HCT116 (cell line): ENCODE measurements around the gene ETNK2.

ENCODE experiments used
- CBX3 ChIP-seq: IDR thresholded peaks from 2 replicates; pipeline ENCODE4 v1.6.1; 2012; ENCODE audit warnings: low read depth
- CEBPB ChIP-seq: IDR thresholded peaks from 2 replicates; pipeline ENCODE4 v1.6.1; 2012; ENCODE audit warnings: low read depth
- ELF1 ChIP-seq: IDR thresholded peaks from 2 replicates; pipeline ENCODE4 v1.6.1; 2012; ENCODE audit warnings: low read depth, borderline replicate concordance
- EZH2 ChIP-seq: fragments of 200-600 bp; sonication (generic); IDR thresholded peaks from 2 replicates; pipeline ENCODE4 v1.6.1; 2017; ENCODE audit warnings: antibody characterized with exemption, mixed run types
- JUND ChIP-seq: IDR thresholded peaks from 2 replicates; pipeline ENCODE4 v1.6.1; 2012
- POLR2A ChIP-seq: IDR thresholded peaks from 2 replicates; pipeline ENCODE4 v1.7.0; 2011; ENCODE audit warnings: borderline replicate concordance; ENCODE audit not compliant: insufficient read depth, insufficient read length; ENCODE audit errors: extremely low read depth
- POLR2AphosphoS5 ChIP-seq: IDR thresholded peaks from 2 replicates; pipeline ENCODE4 v1.6.1; 2011; ENCODE audit warnings: mild to moderate bottlenecking, low read depth, low read length, moderate library complexity
- REST ChIP-seq: IDR thresholded peaks from 2 replicates; pipeline ENCODE4 v1.6.1; 2012; ENCODE audit warnings: low read depth
- TCF7L2 ChIP-seq: IDR thresholded peaks from 2 replicates; pipeline ENCODE4 v1.7.0; 2011; ENCODE audit warnings: borderline replicate concordance, inconsistent platforms; ENCODE audit not compliant: insufficient read depth, insufficient read length; ENCODE audit errors: extremely low read depth
- YY1 ChIP-seq: IDR thresholded peaks from 2 replicates; pipeline ENCODE4 v1.6.1; 2011; ENCODE audit warnings: low read length, low read depth, moderate library complexity, mild to moderate bottlenecking; ENCODE audit not compliant: insufficient replicate concordance; ENCODE audit errors: extremely low read depth
- ZFX ChIP-seq: fragments of 450-650 bp; IDR thresholded peaks from 2 replicates; pipeline ENCODE4 v1.6.1; 2017
- ZNF274 ChIP-seq: fragments of 200-500 bp; sonication (Bioruptor generic); IDR thresholded peaks from 2 replicates; pipeline ENCODE4 v1.6.1; 2014; ENCODE audit warnings: mild to moderate bottlenecking, low read depth, low read length, inconsistent platforms
- TF ChIP-seq, protein P1 (sequence below), 3 experiments: fragments of 200-600 bp in 1 of 3; sonication (generic) in 1 of 3; IDR thresholded peaks in 2 of 3; conservative IDR thresholded peaks in 1 of 3; 2 replicates each; pipeline ENCODE4 v1.5.1; 2012 to 2017; ENCODE audit warnings: low read depth in 2 of 3, low read length in 2 of 3, antibody characterized with exemption in 1 of 3, borderline replicate concordance in 1 of 3, control low read depth in 1 of 3, mild to moderate bottlenecking in 1 of 3, mixed read lengths in 1 of 3, mixed run types in 1 of 3, moderate library complexity in 1 of 3; ENCODE audit not compliant: insufficient read depth in 1 of 3
- TF ChIP-seq, protein P2 (sequence below): IDR thresholded peaks from 2 replicates; pipeline ENCODE4 v1.6.1; 2012

- no peak for TF ChIP-seq REST
- TF ChIP-seq, protein P1, sequence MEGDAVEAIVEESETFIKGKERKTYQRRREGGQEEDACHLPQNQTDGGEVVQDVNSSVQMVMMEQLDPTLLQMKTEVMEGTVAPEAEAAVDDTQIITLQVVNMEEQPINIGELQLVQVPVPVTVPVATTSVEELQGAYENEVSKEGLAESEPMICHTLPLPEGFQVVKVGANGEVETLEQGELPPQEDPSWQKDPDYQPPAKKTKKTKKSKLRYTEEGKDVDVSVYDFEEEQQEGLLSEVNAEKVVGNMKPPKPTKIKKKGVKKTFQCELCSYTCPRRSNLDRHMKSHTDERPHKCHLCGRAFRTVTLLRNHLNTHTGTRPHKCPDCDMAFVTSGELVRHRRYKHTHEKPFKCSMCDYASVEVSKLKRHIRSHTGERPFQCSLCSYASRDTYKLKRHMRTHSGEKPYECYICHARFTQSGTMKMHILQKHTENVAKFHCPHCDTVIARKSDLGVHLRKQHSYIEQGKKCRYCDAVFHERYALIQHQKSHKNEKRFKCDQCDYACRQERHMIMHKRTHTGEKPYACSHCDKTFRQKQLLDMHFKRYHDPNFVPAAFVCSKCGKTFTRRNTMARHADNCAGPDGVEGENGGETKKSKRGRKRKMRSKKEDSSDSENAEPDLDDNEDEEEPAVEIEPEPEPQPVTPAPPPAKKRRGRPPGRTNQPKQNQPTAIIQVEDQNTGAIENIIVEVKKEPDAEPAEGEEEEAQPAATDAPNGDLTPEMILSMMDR (IDR thresholded peaks at IDR 0.05 in 2 of 3, conservative IDR thresholded peaks at IDR 0.05 in 1 of 3; ENCODE audit: borderline replicate concordance in 1 of 3, insufficient read depth in 1 of 3, low read depth in 2 of 3, low read length in 2 of 3): no peak
- no peak for TF ChIP-seq POLR2A
- TF ChIP-seq TCF7L2: no peak
- TF ChIP-seq CEBPB: no peak
- no peak for TF ChIP-seq YY1
- TF ChIP-seq, protein P2, sequence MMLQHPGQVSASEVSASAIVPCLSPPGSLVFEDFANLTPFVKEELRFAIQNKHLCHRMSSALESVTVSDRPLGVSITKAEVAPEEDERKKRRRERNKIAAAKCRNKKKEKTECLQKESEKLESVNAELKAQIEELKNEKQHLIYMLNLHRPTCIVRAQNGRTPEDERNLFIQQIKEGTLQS: no peak
- TF ChIP-seq CBX3: no peak
- no peak for TF ChIP-seq ZNF274
- TF ChIP-seq JUND: no peak
- no peak for TF ChIP-seq EZH2
- TF ChIP-seq POLR2AphosphoS5: no peak
- no peak for TF ChIP-seq ZFX
- no peak for TF ChIP-seq ELF1
Measured at GRCh38 chr1:204181116-204181515, 29.3 kb upstream of the ETNK2 start.
